GM06990 (cell line): Measurements from ENCODE around the gene STARD7.

Experiments
- DNase-seq: peaks from one replicate; pipeline ENCODE4 v3.0.0-alpha.2; 2011; ENCODE audit not compliant: insufficient read length; ENCODE audit errors: extremely low read depth
- H3K27me3 ChIP-seq: replicated peaks from 2 replicates; pipeline ENCODE4 v1.6.0; 2011; ENCODE audit warnings: low read length; ENCODE audit not compliant: control insufficient read depth, insufficient read depth
- H3K36me3 ChIP-seq: 2 replicates; pipeline ENCODE4 v1.5.1; 2011; ENCODE audit warnings: low read length; ENCODE audit not compliant: control insufficient read depth, insufficient read depth
- H3K4me3 ChIP-seq: replicated peaks from 2 replicates; pipeline ENCODE4 v1.5.1; 2011; ENCODE audit warnings: low read depth, mild to moderate bottlenecking, control low read depth, low read length
- CTCF ChIP-seq: IDR thresholded peaks from 2 replicates; pipeline ENCODE4 v1.5.1; 2011; ENCODE audit warnings: low read length, control low read depth, mild to moderate bottlenecking, inconsistent platforms; ENCODE audit not compliant: insufficient read depth, poor library complexity, severe bottlenecking

Gene STARD7

DNA sequence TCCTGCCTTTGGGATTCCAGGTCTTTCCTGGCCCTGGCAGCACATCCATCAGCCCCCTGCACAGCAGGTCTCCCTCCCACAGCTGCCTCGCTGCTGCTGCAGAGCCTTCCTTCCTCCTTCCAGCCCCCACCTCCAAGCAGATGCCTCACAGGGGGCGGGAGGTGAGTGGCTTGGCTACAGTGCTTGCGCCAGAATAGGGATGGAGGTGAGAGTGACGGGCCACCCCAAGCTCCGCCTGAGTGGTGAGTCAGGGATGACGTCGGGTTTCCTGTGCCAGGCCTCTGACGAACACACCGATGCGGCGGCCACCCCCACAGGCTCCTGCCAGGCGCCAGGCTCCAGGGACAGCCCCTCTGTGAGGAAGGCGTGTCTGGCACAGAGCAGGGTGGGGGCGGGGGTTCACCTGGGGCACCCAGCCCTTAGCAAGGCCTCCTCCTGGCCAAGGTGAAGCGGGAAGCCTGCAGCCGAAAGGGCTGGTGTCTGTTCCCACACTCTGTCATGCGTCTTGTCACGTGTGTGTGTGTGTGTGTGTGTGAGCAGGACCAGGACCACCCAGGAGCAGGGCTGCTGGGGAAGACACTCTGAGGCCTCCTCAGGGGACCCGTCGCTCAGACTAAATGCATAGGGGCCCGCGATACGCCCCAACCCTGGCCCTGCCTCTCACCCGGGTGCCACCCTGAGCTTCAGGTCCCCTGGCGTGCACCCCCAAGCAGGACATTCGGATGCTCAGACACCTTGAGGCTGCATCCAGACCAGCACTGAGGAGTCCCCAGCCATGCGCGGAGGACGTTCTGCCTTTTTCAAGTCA lies 60.0 kb downstream of the STARD7 start:
- peak; percentile 88 for DNase-seq
- 0 out of 2 replicates have a peak overlapping the region, but pooled peaks have one; percentile 6 for H3K4me3 ChIP-seq
- no peaks in the 10 kb centered on the region for H3K27me3 ChIP-seq
- H3K36me3 ChIP-seq = peaks cover 6% of the 10 kb centered on the region
- no peak for TF ChIP-seq CTCF

- H3K27me3 ChIP-seq = no peaks in the 10 kb centered on the region
- peaks cover 12% of the 10 kb centered on the region for H3K36me3 ChIP-seq
- no peak for DNase-seq
- TF ChIP-seq CTCF = no peak
- no peak overlapping the region for H3K4me3 ChIP-seq
Observed at GRCh38 chr2:96147593-96148201, 60.9 kb downstream of the STARD7 start.

DNA sequence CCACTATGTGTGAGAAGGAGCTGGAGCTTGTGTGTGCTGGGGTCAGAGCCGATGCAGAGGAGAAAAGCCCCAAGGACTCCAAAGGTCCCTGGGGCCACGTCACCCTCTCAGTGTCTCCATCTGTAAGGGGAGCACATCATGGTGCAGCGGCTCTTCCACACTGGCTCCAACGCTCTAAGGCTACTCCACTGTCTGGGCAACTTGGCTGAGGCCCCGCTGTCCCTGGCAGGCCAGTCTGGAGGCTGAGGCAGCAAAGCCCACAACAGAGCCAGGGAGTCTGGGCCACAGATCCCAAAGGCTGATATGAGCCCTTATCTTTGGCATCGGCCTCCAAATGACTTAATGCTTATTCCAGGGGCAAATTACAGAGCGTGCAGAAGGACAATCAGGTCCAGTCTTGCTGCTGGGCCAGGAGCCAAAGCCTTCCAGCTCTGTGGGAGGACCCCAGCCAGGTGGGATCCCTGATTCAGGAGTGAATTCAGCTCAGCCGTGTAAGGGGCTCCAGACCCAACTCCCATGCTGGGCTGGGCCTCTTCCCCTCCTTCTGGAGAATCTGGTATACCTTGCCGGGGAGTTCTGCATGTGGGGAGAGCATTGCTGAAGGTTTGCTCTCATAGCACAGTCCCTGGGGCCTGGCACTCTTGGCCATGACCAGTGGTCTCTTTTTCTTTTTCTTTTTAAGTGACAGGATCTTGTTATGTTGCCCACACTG lies 61.6 kb downstream of the STARD7 start:
- DNase-seq = no peak
- Histone ChIP-seq H3K36me3 (peaks cover 18% of the 10 kb centered on the region), H3K27me3 (no peaks in the 10 kb centered on the region), H3K4me3 (peak overlapping the region; percentile 41)
- TF ChIP-seq CTCF = no peak

GRCh38 chr2:96146153-96146880 lies 62.3 kb downstream of the STARD7 start:
- H3K4me3 ChIP-seq = peak overlapping the region; percentile 41
- no peaks in the 10 kb centered on the region for H3K27me3 ChIP-seq
- no peak for TF ChIP-seq CTCF
- DNase-seq = peak; percentile 93
- H3K36me3 ChIP-seq = peaks cover 18% of the 10 kb centered on the region

- DNase-seq = no peak
- Histone ChIP-seq H3K27me3 (no peaks in the 10 kb centered on the region), H3K4me3 (peak overlapping the region; percentile 41), H3K36me3 (peaks cover 18% of the 10 kb centered on the region)
- TF ChIP-seq CTCF = no peak
Observed at GRCh38 chr2:96145848-96146152, 62.8 kb downstream of the STARD7 start.
